H9 (cell line): Measurements from ENCODE around the gene BIRC5. TPM values are rescaled to one million over a fixed set of nuclear protein-coding genes. Genes with fewer than 3 reads are reported as not detected.
A peak's percentile ranks its signal among the peaks of the same experiment; 100 is the strongest.

ENCODE experiments used
- DNase-seq: peaks from one replicate; pipeline ENCODE4 v3.0.0-alpha.2; 2017
- H2AFZ ChIP-seq: one replicate; pipeline ENCODE4 v1.6.1; 2013; ENCODE audit warnings: mild to moderate bottlenecking, low read length, control low read depth, moderate library complexity
- H2AK5ac ChIP-seq: 2 replicates; pipeline ENCODE4 v1.6.1; 2013; ENCODE audit warnings: low read length, control low read depth, mixed read lengths; ENCODE audit not compliant: insufficient read length
- H2BK120ac ChIP-seq: one replicate; pipeline ENCODE4 v1.6.1; 2013; ENCODE audit warnings: low read depth, mild to moderate bottlenecking, low read length, control low read depth, inconsistent platforms; ENCODE audit not compliant: poor library complexity, severe bottlenecking
- H2BK12ac ChIP-seq: 2 replicates; pipeline ENCODE4 v1.6.1; 2013; ENCODE audit warnings: low read length, control low read depth, mixed read lengths, low read depth; ENCODE audit not compliant: insufficient read length
- H2BK15ac ChIP-seq: 2 replicates; pipeline ENCODE4 v1.6.1; 2013; ENCODE audit warnings: low read depth, low read length, control low read depth
- H2BK20ac ChIP-seq: one replicate; pipeline ENCODE4 v1.6.1; 2013; ENCODE audit warnings: low read depth, mild to moderate bottlenecking, low read length, control low read depth, inconsistent platforms; ENCODE audit not compliant: poor library complexity, severe bottlenecking
- H2BK5ac ChIP-seq: 2 replicates; pipeline ENCODE4 v1.6.1; 2013; ENCODE audit warnings: low read length, control low read depth, mixed read lengths; ENCODE audit not compliant: insufficient read length
- H3K14ac ChIP-seq: 2 replicates; pipeline ENCODE4 v1.6.1; 2013; ENCODE audit warnings: low read length, control low read depth; ENCODE audit not compliant: insufficient read depth
- H3K18ac ChIP-seq: 2 replicates; pipeline ENCODE4 v1.6.1; 2013; ENCODE audit warnings: low read depth, mild to moderate bottlenecking, mixed read lengths, low read length, control low read depth; ENCODE audit not compliant: insufficient read length
- H3K23ac ChIP-seq: 2 replicates; pipeline ENCODE4 v1.6.1; 2013; ENCODE audit warnings: low read length, control low read depth, mixed read lengths, low read depth; ENCODE audit not compliant: insufficient read length
- H3K23me2 ChIP-seq: 2 replicates; pipeline ENCODE4 v1.6.1; 2013; ENCODE audit warnings: low read depth, mild to moderate bottlenecking, mixed read lengths, low read length, control low read depth; ENCODE audit not compliant: insufficient read length, poor library complexity, severe bottlenecking
- H3K27ac ChIP-seq: 2 replicates; pipeline ENCODE4 v1.5.1; 2013; ENCODE audit warnings: low read length, control low read depth, mixed read lengths, low read depth; ENCODE audit not compliant: insufficient read length
- H3K27me3 ChIP-seq: 2 replicates; pipeline ENCODE4 v1.6.1; 2013; ENCODE audit warnings: low read length, control low read depth, inconsistent platforms; ENCODE audit not compliant: insufficient read depth
- H3K4ac ChIP-seq: 2 replicates; pipeline ENCODE4 v1.6.1; 2013; ENCODE audit warnings: low read depth, mild to moderate bottlenecking, control low read depth, inconsistent platforms, low read length, moderate library complexity
- H3K4me1 ChIP-seq: 2 replicates; pipeline ENCODE4 v1.6.1; 2013; ENCODE audit warnings: low read length, control low read depth, inconsistent platforms; ENCODE audit not compliant: insufficient read depth
- H3K4me2 ChIP-seq: 2 replicates; pipeline ENCODE4 v1.6.1; 2013; ENCODE audit warnings: low read length, control low read depth, mixed read lengths; ENCODE audit not compliant: insufficient read length, insufficient read depth
- H3K56ac ChIP-seq: 2 replicates; pipeline ENCODE4 v1.6.1; 2013; ENCODE audit warnings: low read depth, mild to moderate bottlenecking, mixed read lengths, low read length, control low read depth; ENCODE audit not compliant: insufficient read length
- H3K79me1 ChIP-seq: 2 replicates; pipeline ENCODE4 v1.6.1; 2013; ENCODE audit warnings: low read depth, mild to moderate bottlenecking, moderate library complexity, low read length, control low read depth, inconsistent platforms; ENCODE audit not compliant: insufficient read depth, poor library complexity, severe bottlenecking
- H3K79me2 ChIP-seq: 2 replicates; pipeline ENCODE4 v1.6.1; 2013; ENCODE audit warnings: low read length, control low read depth, inconsistent platforms; ENCODE audit not compliant: insufficient read depth
- H3K9ac ChIP-seq: 2 replicates; pipeline ENCODE4 v1.6.1; 2013; ENCODE audit warnings: low read length, control low read depth, mixed read lengths; ENCODE audit not compliant: insufficient read length; ENCODE audit errors: extremely low read depth
- H3K9me3 ChIP-seq: one replicate; pipeline ENCODE4 v1.6.1; 2013; ENCODE audit warnings: low read depth, low read length, inconsistent platforms; ENCODE audit not compliant: control insufficient read depth
- H3T11ph ChIP-seq: one replicate; pipeline ENCODE4 v1.6.1; 2013; ENCODE audit warnings: mild to moderate bottlenecking, low read length, control low read depth, inconsistent platforms
- H4K20me1 ChIP-seq: one replicate; pipeline ENCODE4 v1.6.1; 2013; ENCODE audit not compliant: control insufficient read depth, insufficient read length, insufficient read depth
- H4K5ac ChIP-seq: 2 replicates; pipeline ENCODE4 v1.6.1; 2013; ENCODE audit warnings: low read depth, mild to moderate bottlenecking, mixed read lengths, low read length, control low read depth; ENCODE audit not compliant: insufficient read length
- H4K8ac ChIP-seq: replicated peaks from 2 replicates; pipeline ENCODE4 v1.6.1; 2013; ENCODE audit warnings: low read length, control low read depth, mixed read lengths, low read depth; ENCODE audit not compliant: insufficient read length
- H4K91ac ChIP-seq: 2 replicates; pipeline ENCODE4 v1.6.1; 2013; ENCODE audit warnings: low read depth, mild to moderate bottlenecking, moderate library complexity, mixed read lengths, low read length, control low read depth; ENCODE audit not compliant: insufficient read length
- H3K27ac Mint-ChIP-seq, 3 experiments: 2 replicates in 2 of 3; 3 replicates in 1 of 3; pipeline ENCODE4 v1.8.0; 2020 to 2021; ENCODE audit warnings: mixed read lengths in 3 of 3, mild to moderate bottlenecking in 1 of 3, moderate library complexity in 1 of 3
- H3K27me3 Mint-ChIP-seq: 2 replicates; pipeline ENCODE4 v1.8.0; 2021; ENCODE audit warnings: low read depth, mild to moderate bottlenecking, moderate library complexity, mixed read lengths
- H3K36me3 Mint-ChIP-seq, 3 experiments: 2 replicates in 2 of 3; 3 replicates in 1 of 3; pipeline ENCODE4 v1.8.0; 2020 to 2021; ENCODE audit warnings: low read depth in 3 of 3, mixed read lengths in 3 of 3; ENCODE audit not compliant: insufficient read depth in 1 of 3
- H3K4me1 Mint-ChIP-seq, 2 experiments: 2 replicates each; pipeline ENCODE4 v1.8.0; 2020; ENCODE audit warnings: mixed read lengths in 2 of 2
- H3K4me3 Mint-ChIP-seq, 2 experiments: 2 replicates in 1 of 2; 3 replicates in 1 of 2; pipeline ENCODE4 v1.8.0; 2020 to 2021; ENCODE audit warnings: mild to moderate bottlenecking in 2 of 2, mixed read lengths in 2 of 2, moderate library complexity in 1 of 2
- H3K9me3 Mint-ChIP-seq, 2 experiments: 2 replicates in 1 of 2; 3 replicates in 1 of 2; pipeline ENCODE4 v1.8.0; 2020; ENCODE audit warnings: mild to moderate bottlenecking in 2 of 2, mixed read lengths in 2 of 2, moderate library complexity in 1 of 2
- WGBS: extraction: QIAGEN DNeasy Blood & Tissue Kit; methylation state at CpG from one replicate; pipeline ENCODE4 v1.1.7; 2013; ENCODE audit warnings: missing lambda C conversion rate, low lambda C conversion rate, mixed read lengths; ENCODE audit not compliant: insufficient read length; ENCODE audit errors: extremely low coverage; 5-methylcytosine and 5-hydroxymethylcytosine counted together
- total RNA-seq: library from RNA; stranded (reverse); gene quantifications from 2 replicates; pipeline ENCODE4 v1.2.1, GENCODE V29; 2021
- TF ChIP-seq, protein P1 (sequence below): fragments of 200-600 bp; sonication (generic); conservative IDR thresholded peaks from 3 replicates; pipeline ENCODE4 v1.8.0; 2021; ENCODE audit warnings: antibody characterized with exemption, mild to moderate bottlenecking

Gene BIRC5
- total RNA-seq, 1 experiment from 2014 or later, result 97.8 TPM

DNA sequence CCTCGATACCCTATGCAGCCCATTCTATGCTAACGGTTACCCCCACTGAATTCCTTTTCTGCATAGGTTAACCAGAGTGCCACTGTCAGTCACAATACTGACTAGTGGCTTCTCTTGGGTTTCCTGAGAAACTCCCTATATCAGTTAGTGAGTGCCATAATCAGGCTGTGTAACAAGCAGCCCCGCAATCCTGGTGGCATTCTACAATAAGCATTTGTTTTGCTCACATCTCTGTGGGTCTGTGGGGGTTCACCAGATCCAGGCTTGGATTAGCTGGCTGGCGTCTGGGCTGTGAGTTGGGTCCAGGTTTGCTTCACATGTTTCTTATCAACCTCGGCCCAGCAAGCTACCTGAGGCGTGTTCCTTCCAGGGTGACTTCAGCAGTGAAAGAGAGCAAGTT, 59.8 kb downstream of the BIRC5 start:
- Histone ChIP-seq H3K27me3 (no peaks in the 10 kb centered on the region), H3K9ac (no peak overlapping the region), H3K9me3 (no peaks in the 10 kb centered on the region)

More for the DNA sequence above, 59.8 kb downstream of the BIRC5 start:
- H3K18ac ChIP-seq, result no peak overlapping the region
- WGBS, result no CpG with 5 or more reads among the region's 6 CpGs
- Mint-ChIP-seq H3K27me3 (peaks cover 12% of the 10 kb centered on the region), H3K9me3 (peaks cover 0 to 4% of the 10 kb centered on the region in 2 experiments; a peak in 2 of 5 replicates), H3K4me1 (peaks cover 32 to 55% of the 10 kb centered on the region in 2 experiments), H3K36me3 (no peaks in the 10 kb centered on the region), H3K27ac (no peak overlapping the region; a peak in 1 of 7 replicates), H3K4me3 (no peak overlapping the region; a peak in 1 of 5 replicates)
- no peak for DNase-seq
- peaks cover 4% of the 10 kb centered on the region for H3K23me2 ChIP-seq
- H4K8ac ChIP-seq, result no peak overlapping the region
- peaks cover 4% of the 10 kb centered on the region; the same call in 1 of the 2 replicates for H3K4me1 ChIP-seq
- no peak overlapping the region for H2AK5ac ChIP-seq
- H3K27ac ChIP-seq, result no peak overlapping the region
- H2BK20ac ChIP-seq, result no peak overlapping the region
- H2AFZ ChIP-seq, result no peak overlapping the region
- H2BK120ac ChIP-seq, result no peak overlapping the region
- no peak overlapping the region for H3K56ac ChIP-seq
- H3K79me2 ChIP-seq, result no peaks in the 10 kb centered on the region
- no peak overlapping the region for H3K14ac ChIP-seq
- no peak overlapping the region for H2BK15ac ChIP-seq
- no peak overlapping the region for H2BK12ac ChIP-seq
- no peak overlapping the region for H4K91ac ChIP-seq
- H4K20me1 ChIP-seq, result no peaks in the 10 kb centered on the region
- no peak overlapping the region for H3K4ac ChIP-seq
- no peak overlapping the region for H3T11ph ChIP-seq
- H3K23ac ChIP-seq, result peak overlapping the region; percentile 88
- TF ChIP-seq, protein P1, sequence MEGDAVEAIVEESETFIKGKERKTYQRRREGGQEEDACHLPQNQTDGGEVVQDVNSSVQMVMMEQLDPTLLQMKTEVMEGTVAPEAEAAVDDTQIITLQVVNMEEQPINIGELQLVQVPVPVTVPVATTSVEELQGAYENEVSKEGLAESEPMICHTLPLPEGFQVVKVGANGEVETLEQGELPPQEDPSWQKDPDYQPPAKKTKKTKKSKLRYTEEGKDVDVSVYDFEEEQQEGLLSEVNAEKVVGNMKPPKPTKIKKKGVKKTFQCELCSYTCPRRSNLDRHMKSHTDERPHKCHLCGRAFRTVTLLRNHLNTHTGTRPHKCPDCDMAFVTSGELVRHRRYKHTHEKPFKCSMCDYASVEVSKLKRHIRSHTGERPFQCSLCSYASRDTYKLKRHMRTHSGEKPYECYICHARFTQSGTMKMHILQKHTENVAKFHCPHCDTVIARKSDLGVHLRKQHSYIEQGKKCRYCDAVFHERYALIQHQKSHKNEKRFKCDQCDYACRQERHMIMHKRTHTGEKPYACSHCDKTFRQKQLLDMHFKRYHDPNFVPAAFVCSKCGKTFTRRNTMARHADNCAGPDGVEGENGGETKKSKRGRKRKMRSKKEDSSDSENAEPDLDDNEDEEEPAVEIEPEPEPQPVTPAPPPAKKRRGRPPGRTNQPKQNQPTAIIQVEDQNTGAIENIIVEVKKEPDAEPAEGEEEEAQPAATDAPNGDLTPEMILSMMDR, result no peak
- H3K4me2 ChIP-seq, result no peak overlapping the region
- H4K5ac ChIP-seq, result no peak overlapping the region
- H2BK5ac ChIP-seq, result no peak overlapping the region
- no peaks in the 10 kb centered on the region for H3K79me1 ChIP-seq

Other genes starting within 250 kb of the BIRC5 start
- gene TMC6, start 85.5 kb upstream of the BIRC5 start, total RNA-seq, result 85.7 and 86.8 TPM in 2 replicates
- gene TMC8, start 83.5 kb upstream of the BIRC5 start, total RNA-seq, result 1.0 and 1.9 TPM in 2 replicates
- not detected in 2 replicates for gene C17orf99, start 67.9 kb upstream of the BIRC5 start, total RNA-seq
- gene SYNGR2, start 45.7 kb upstream of the BIRC5 start, total RNA-seq, result 41.0 and 43.9 TPM in 2 replicates
- gene TK1, start 27.2 kb upstream of the BIRC5 start, total RNA-seq, result 95.8 and 98.7 TPM in 2 replicates
- 54.7 and 64.1 TPM in 2 replicates for gene AFMID, start 26.9 kb upstream of the BIRC5 start, total RNA-seq
- gene TMEM235, start 17.4 kb downstream of the BIRC5 start, total RNA-seq, result 0.13 and 0.28 TPM in 2 replicates
- gene SOCS3, start 145.8 kb downstream of the BIRC5 start, total RNA-seq, result 9.5 and 9.6 TPM in 2 replicates
- 41.8 and 45.7 TPM in 2 replicates for gene PGS1, start 164.4 kb downstream of the BIRC5 start, total RNA-seq